Measurements from ENCODE around the gene PHF1. TPM values are rescaled to one million over a fixed set of nuclear protein-coding genes. Genes with fewer than 3 reads are reported as not detected.
"Not testable (repeated sequence)": the region's sequence is repeated elsewhere in the genome, so short reads cannot be mapped to it uniquely, and the experiment has no call there.

PHF1 gene
- total RNA-seq, 1 experiment from 2014 or later, result 68.3 TPM

DNA sequence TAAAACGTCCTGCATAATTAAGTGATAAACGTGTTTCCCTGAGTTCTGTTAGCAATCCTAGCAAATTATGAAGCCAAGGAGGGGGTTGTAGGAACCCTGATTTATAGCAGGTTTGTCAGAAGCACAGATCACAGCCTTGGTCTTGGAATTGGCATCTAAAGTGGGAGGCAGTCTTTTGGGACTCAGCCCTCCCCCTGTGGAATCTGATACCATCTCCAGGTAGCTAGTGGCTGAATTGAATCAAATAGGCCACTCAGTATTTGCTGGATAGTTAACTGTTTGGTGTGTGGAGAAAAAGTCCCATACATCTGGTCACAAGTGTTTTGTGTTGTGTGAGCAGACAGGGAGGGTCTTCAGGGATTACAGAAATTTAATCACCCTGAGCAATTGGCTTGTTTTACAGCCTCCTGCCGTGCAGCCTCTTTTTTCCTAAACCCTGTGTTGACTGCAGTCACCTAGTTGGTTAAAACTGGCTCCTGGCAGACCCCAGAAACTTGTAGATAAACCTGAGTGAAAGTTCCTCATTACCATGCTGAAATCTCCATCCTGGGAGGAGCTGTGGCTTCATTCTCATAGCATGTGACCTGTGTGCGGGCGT, 38.2 kb upstream of the PHF1 start:
- no peak for DNase-seq
- H3K4me1 Mint-ChIP-seq (ENCODE audit: low read depth, unreplicated experiment), result peaks cover 26% of the 10 kb centered on the region
- H3K27me3 Mint-ChIP-seq (ENCODE audit: unreplicated experiment), result no peaks in the 10 kb centered on the region
- TF ChIP-seq, protein P1, sequence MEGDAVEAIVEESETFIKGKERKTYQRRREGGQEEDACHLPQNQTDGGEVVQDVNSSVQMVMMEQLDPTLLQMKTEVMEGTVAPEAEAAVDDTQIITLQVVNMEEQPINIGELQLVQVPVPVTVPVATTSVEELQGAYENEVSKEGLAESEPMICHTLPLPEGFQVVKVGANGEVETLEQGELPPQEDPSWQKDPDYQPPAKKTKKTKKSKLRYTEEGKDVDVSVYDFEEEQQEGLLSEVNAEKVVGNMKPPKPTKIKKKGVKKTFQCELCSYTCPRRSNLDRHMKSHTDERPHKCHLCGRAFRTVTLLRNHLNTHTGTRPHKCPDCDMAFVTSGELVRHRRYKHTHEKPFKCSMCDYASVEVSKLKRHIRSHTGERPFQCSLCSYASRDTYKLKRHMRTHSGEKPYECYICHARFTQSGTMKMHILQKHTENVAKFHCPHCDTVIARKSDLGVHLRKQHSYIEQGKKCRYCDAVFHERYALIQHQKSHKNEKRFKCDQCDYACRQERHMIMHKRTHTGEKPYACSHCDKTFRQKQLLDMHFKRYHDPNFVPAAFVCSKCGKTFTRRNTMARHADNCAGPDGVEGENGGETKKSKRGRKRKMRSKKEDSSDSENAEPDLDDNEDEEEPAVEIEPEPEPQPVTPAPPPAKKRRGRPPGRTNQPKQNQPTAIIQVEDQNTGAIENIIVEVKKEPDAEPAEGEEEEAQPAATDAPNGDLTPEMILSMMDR (IDR thresholded peaks at IDR 0.05; ENCODE audit: unreplicated experiment), result no peak
- H3K4me3 Mint-ChIP-seq (ENCODE audit: low read depth, unreplicated experiment), result no peak overlapping the region
- H3K36me3 Mint-ChIP-seq (ENCODE audit: insufficient read depth, unreplicated experiment), result no peaks in the 10 kb centered on the region
- no TSS peak for BruUV-seq (replicated peaks)
- intact Hi-C loops (cut with micrococcal nuclease; ENCODE audit: unreplicated experiment), result no loop called here
- no peak overlapping the region for H3K27ac Mint-ChIP-seq (ENCODE audit: unreplicated experiment)
- CTCF ChIA-PET, result no interaction called here
- no peaks in the 10 kb centered on the region for H3K9me3 Mint-ChIP-seq (ENCODE audit: low read depth, unreplicated experiment)

DNA sequence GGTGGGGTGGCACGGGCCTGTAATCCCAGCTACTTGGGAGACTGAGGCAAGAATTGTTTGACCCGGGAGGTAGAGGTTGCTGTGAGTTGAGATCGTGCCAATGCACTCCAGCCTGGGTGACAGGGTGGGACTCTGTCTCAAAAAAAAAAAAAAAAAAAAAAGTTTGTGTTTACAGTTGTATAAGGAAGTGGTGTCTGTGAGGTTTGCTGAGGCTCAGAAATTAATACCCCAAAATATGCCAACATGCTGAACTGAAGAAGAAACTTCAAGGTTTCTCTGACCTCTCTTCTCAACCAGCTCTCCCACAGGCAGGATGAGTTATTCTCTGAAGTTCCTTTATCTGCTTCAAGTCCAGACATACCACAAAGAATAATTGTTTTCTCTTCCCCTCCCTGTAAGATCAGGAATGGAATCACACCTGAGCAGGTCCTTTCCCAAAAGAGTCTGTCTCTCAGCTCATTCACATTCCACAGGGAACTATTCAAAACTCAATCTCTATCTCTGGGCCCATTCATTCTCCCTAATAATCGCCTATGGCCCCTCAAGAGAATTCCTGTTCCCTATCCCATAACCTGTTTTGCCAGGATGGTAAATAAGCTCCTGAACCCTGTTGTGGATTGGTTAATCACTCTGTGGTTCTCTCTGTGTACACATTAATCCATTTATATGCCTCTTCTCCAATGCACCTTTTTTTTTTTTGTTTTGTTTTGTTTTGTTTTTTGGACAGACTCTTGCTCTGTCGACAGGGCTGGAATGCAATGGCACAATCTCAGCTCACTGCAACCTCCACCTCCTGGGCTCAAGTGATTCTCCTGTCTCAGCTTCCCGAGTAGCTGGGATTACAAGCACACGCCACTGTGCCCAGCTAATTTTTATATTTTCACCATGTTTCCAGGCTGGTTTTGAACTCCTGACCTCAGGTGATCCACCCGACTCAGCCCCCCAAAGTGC, 36.6 kb upstream of the PHF1 start:
- TF ChIP-seq, protein P1 (IDR thresholded peaks at IDR 0.05; ENCODE audit: unreplicated experiment), result no peak
- H3K4me1 Mint-ChIP-seq (ENCODE audit: low read depth, unreplicated experiment), result peaks cover 26% of the 10 kb centered on the region
- no peak for DNase-seq
- no peak overlapping the region for H3K4me3 Mint-ChIP-seq (ENCODE audit: low read depth, unreplicated experiment)
- no peak overlapping the region for H3K27ac Mint-ChIP-seq (ENCODE audit: unreplicated experiment)
- no peaks in the 10 kb centered on the region for H3K27me3 Mint-ChIP-seq (ENCODE audit: unreplicated experiment)
- H3K9me3 Mint-ChIP-seq (ENCODE audit: low read depth, unreplicated experiment), result no peaks in the 10 kb centered on the region
- no TSS peak for BruUV-seq (replicated peaks)
- CTCF ChIA-PET, result interaction anchor here (0.6 to 1.6 kb wide), 7 partner anchors 12 to 170 kb away, joined by 3 to 7 read pairs (median 3); partner anchors contain the start of gene HSD17B8
- intact Hi-C loops (cut with micrococcal nuclease; ENCODE audit: unreplicated experiment), result no loop called here
- no peaks in the 10 kb centered on the region for H3K36me3 Mint-ChIP-seq (ENCODE audit: insufficient read depth, unreplicated experiment)

DNA sequence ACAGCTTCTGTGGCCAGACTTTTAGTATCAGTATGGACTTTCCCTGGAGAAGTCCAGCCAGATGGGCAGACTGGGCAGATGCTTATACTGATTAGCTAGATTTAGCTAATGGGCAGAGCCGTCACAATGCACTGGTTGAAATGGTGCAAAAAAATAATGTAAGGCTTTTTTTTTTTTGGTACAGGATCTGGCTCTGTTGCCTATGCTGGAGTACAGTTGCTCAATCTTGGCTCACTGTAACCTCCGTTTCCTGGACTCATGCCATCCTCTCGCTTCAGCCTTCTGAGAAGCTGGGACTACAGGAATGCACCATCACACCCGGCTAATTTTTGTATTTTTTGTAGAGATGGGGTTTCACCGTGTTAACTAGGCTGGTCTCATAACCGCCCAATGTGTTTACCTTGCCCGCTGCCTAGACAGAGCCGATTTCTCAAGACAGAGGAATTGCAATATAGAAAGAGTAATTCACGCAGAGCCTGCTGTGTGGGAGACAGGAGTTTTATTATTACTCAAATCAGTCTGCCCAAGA, 35.6 kb upstream of the PHF1 start:
- Mint-ChIP-seq H3K27ac (ENCODE audit: unreplicated experiment) (no peak overlapping the region), H3K27me3 (ENCODE audit: unreplicated experiment) (no peaks in the 10 kb centered on the region), H3K36me3 (ENCODE audit: insufficient read depth, unreplicated experiment) (no peaks in the 10 kb centered on the region), H3K9me3 (ENCODE audit: low read depth, unreplicated experiment) (no peaks in the 10 kb centered on the region), H3K4me3 (ENCODE audit: low read depth, unreplicated experiment) (no peak overlapping the region), H3K4me1 (ENCODE audit: low read depth, unreplicated experiment) (peaks cover 26% of the 10 kb centered on the region)
- BruUV-seq (replicated peaks), result no TSS peak
- CTCF ChIA-PET, result interaction anchor here (0.6 to 1.6 kb wide), 7 partner anchors 9 to 1362 kb away, joined by 3 to 7 read pairs (median 4); no protein-coding TSS in a partner anchor
- DNase-seq, result peak; percentile 78
- intact Hi-C loops (cut with micrococcal nuclease; ENCODE audit: unreplicated experiment), result no loop called here
- TF ChIP-seq, protein P1 (IDR thresholded peaks at IDR 0.05; ENCODE audit: unreplicated experiment), result no peak

DNA sequence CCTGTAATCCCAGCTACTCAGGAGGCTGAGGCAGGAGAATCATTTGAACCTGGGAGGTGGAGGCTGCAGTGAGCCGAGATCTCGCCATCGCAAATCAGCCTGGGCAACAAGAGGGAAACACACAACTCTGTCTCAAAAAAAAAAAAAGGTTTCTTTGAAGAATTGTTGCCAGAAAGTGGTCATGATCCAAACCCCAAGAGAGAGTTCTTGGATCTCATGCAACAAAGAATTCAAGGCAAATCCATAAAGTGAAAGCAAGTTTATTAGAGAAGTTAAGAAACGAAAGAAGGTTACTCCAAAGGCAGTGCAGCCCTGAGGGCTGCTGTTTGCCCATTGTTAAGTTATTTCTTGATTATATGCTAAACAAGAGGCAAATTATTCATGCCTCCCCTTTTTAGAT, 33.6 kb upstream of the PHF1 start:
- peaks cover 26% of the 10 kb centered on the region for H3K4me1 Mint-ChIP-seq (ENCODE audit: low read depth, unreplicated experiment)
- intact Hi-C loops (cut with micrococcal nuclease; ENCODE audit: unreplicated experiment), result no loop called here
- H3K27ac Mint-ChIP-seq (ENCODE audit: unreplicated experiment), result no peak overlapping the region
- no peaks in the 10 kb centered on the region for H3K9me3 Mint-ChIP-seq (ENCODE audit: low read depth, unreplicated experiment)
- BruUV-seq (replicated peaks), result no TSS peak
- CTCF ChIA-PET, result no interaction called here
- H3K4me3 Mint-ChIP-seq (ENCODE audit: low read depth, unreplicated experiment), result no peak overlapping the region
- DNase-seq, result no peak
- H3K27me3 Mint-ChIP-seq (ENCODE audit: unreplicated experiment), result no peaks in the 10 kb centered on the region
- TF ChIP-seq, protein P1 (IDR thresholded peaks at IDR 0.05; ENCODE audit: unreplicated experiment), result no peak
- no peaks in the 10 kb centered on the region for H3K36me3 Mint-ChIP-seq (ENCODE audit: insufficient read depth, unreplicated experiment)

DNA sequence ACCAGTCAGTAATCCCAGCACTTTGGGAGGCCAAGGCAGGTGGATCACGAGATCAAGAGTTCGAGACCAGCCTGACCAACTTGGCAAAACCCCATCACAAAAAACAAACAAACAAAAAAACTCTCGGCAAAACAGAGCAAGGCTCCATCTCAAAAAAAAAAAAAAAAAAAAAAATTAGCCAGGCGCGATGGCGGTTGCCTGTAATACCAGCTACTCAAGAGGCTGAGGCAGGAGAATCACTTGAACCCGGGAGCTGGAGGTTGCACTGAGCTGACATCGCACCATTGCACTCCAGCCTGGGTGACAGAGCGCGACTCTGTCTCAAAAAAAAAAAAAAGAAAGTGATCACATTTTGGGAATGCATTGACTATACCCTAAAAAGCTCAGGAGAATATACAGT, 31.6 kb upstream of the PHF1 start:
- intact Hi-C loops (cut with micrococcal nuclease; ENCODE audit: unreplicated experiment); H3K36me3 Mint-ChIP-seq (ENCODE audit: insufficient read depth, unreplicated experiment); H3K9me3 Mint-ChIP-seq (ENCODE audit: low read depth, unreplicated experiment); BruUV-seq (replicated peaks); H3K4me3 Mint-ChIP-seq (ENCODE audit: low read depth, unreplicated experiment); H3K27ac Mint-ChIP-seq (ENCODE audit: unreplicated experiment); DNase-seq; H3K27me3 Mint-ChIP-seq (ENCODE audit: unreplicated experiment): not testable (repeated sequence)
- CTCF ChIA-PET, result interaction anchor here (0.6 to 0.7 kb wide), 2 partner anchors 122 to 657 kb away, joined by 3 to 10 read pairs; no protein-coding TSS in a partner anchor
- peaks cover 22% of the 10 kb centered on the region for H3K4me1 Mint-ChIP-seq (ENCODE audit: low read depth, unreplicated experiment)
